ENCODE data around the gene IPCEF1. TPM values are rescaled to one million over a fixed set of nuclear protein-coding genes. Genes with fewer than 3 reads are reported as not detected.

IPCEF1 gene
- total RNA-seq, 1 experiment from 2014 or later = 0.28 TPM

GRCh38 chr6:154353626-154354025 is 3.0 kb downstream of the IPCEF1 start:
- ChIA-PET POLR2A (no interaction called here), CTCF (no interaction called here)
- DNase-seq (ENCODE audit: low read depth, low spot score) (no peak), ATAC-seq (no peak)
- in situ Hi-C loops (cut with HindIII; ENCODE audit: low pct_unique_long_range_greater_than_20kb, low sequenced_read_pairs) (no loop called here), intact Hi-C loops (cut with micrococcal nuclease; ENCODE audit: unreplicated experiment) (no loop called here)
- H3K36me3 ChIP-seq (ENCODE audit: control insufficient read depth, insufficient read depth, low read length) = no peaks in the 10 kb centered on the region
- H3K27ac ChIP-seq (ENCODE audit: low read length) = no peak overlapping the region
- no TSS peak for BruUV-seq (replicated peaks)
- TF ChIP-seq CTCF (IDR thresholded peaks at IDR 0.05) = no peak
- no peak for TF ChIP-seq SIN3A (IDR thresholded peaks at IDR 0.05; ENCODE audit: borderline replicate concordance, insufficient read depth, low read depth, low read length)
- no peak for TF ChIP-seq REST (IDR thresholded peaks at IDR 0.05; ENCODE audit: insufficient read depth in 1 of 2, low read depth in 2 of 2, low read length in 1 of 2)
- TF ChIP-seq POLR2AphosphoS5 (IDR thresholded peaks at IDR 0.05; ENCODE audit: low read depth, low read length) = no peak
- no peak for TF ChIP-seq TCF7L2 (IDR thresholded peaks at IDR 0.05; ENCODE audit: low read depth, low read length)
- no peaks in the 10 kb centered on the region for H3K27me3 ChIP-seq (ENCODE audit: control insufficient read depth, insufficient read depth, low read length)
- H3K4me1 ChIP-seq (ENCODE audit: control insufficient read depth, insufficient read depth, low read length) = no peaks in the 10 kb centered on the region
- H3K9me3 ChIP-seq (ENCODE audit: control insufficient read depth, insufficient read depth, low read depth, low read length) = no peaks in the 10 kb centered on the region
- no peak overlapping the region for H3K4me3 ChIP-seq (ENCODE audit: low read depth in 2 of 2, low read length in 2 of 2)

- POLR2A ChIA-PET = no interaction called here
- Histone ChIP-seq H3K4me1 (ENCODE audit: control insufficient read depth, insufficient read depth, low read length) (no peaks in the 10 kb centered on the region), H3K36me3 (ENCODE audit: control insufficient read depth, insufficient read depth, low read length) (no peaks in the 10 kb centered on the region), H3K9me3 (ENCODE audit: control insufficient read depth, insufficient read depth, low read depth, low read length) (no peaks in the 10 kb centered on the region), H3K4me3 (ENCODE audit: low read depth in 2 of 2, low read length in 2 of 2) (no peak overlapping the region), H3K27me3 (ENCODE audit: control insufficient read depth, insufficient read depth, low read length) (no peaks in the 10 kb centered on the region), H3K27ac (ENCODE audit: low read length) (no peak overlapping the region)
- no TSS peak for BruUV-seq (replicated peaks)
- CTCF ChIA-PET = no interaction called here
- TF ChIP-seq CTCF (IDR thresholded peaks at IDR 0.05) (no peak), TCF7L2 (IDR thresholded peaks at IDR 0.05; ENCODE audit: low read depth, low read length) (no peak), POLR2AphosphoS5 (IDR thresholded peaks at IDR 0.05; ENCODE audit: low read depth, low read length) (no peak), SIN3A (IDR thresholded peaks at IDR 0.05; ENCODE audit: borderline replicate concordance, insufficient read depth, low read depth, low read length) (no peak), REST (IDR thresholded peaks at IDR 0.05; ENCODE audit: insufficient read depth in 1 of 2, low read depth in 2 of 2, low read length in 1 of 2) (no peak)
- no peak for ATAC-seq
- intact Hi-C loops (cut with micrococcal nuclease; ENCODE audit: unreplicated experiment) = no loop called here
- in situ Hi-C loops (cut with HindIII; ENCODE audit: low pct_unique_long_range_greater_than_20kb, low sequenced_read_pairs) = no loop called here
- DNase-seq (ENCODE audit: low read depth, low spot score) = no peak
Observed at GRCh38 chr6:154352898-154353585, 3.6 kb downstream of the IPCEF1 start.
